WERI-Rb-1 (cell line): Measurements from ENCODE around the gene WNK3.

ENCODE experiments used
- DNase-seq: peaks from one replicate; pipeline ENCODE4 v3.0.0-alpha.2; 2020
- H3K27ac ChIP-seq: fragments of 250-450 bp; sonication (Bioruptor Pico); 2 replicates; pipeline ENCODE4 v1.5.1; 2020; ENCODE audit warnings: mild to moderate bottlenecking, moderate library complexity
- H3K27me3 ChIP-seq: fragments of 250-450 bp; sonication (Bioruptor Pico); 2 replicates; pipeline ENCODE4 v1.5.1; 2021; ENCODE audit warnings: mild to moderate bottlenecking, low read depth, moderate library complexity; ENCODE audit not compliant: insufficient read depth, severe bottlenecking
- H3K36me3 ChIP-seq: fragments of 250-450 bp; sonication (Bioruptor Pico); 2 replicates; pipeline ENCODE4 v1.5.1; 2020; ENCODE audit warnings: mild to moderate bottlenecking, moderate library complexity
- H3K4me3 ChIP-seq: 2 replicates; pipeline ENCODE4 v1.5.1; 2011; ENCODE audit warnings: low read depth, mild to moderate bottlenecking, control low read depth, low read length
- H3K9me3 ChIP-seq: fragments of 250-450 bp; sonication (Bioruptor Pico); 2 replicates; pipeline ENCODE4 v1.5.1; 2021; ENCODE audit warnings: mild to moderate bottlenecking, moderate library complexity; ENCODE audit not compliant: severe bottlenecking
- TF ChIP-seq, protein P1 (sequence below): IDR thresholded peaks from 2 replicates; pipeline ENCODE4 v1.5.1; 2011; ENCODE audit warnings: low read depth, mild to moderate bottlenecking, control low read depth, inconsistent platforms, low read length

Gene WNK3

GRCh38 chrX:54172455-54172854, 185.4 kb downstream of the WNK3 start:
- Histone ChIP-seq H3K36me3 (peaks cover 2% of the 10 kb centered on the region; the same call in 1 of the 2 replicates), H3K27ac (no peak overlapping the region), H3K9me3 (no peaks in the 10 kb centered on the region), H3K27me3 (no peaks in the 10 kb centered on the region), H3K4me3 (no peak overlapping the region)
- DNase-seq: no peak
- TF ChIP-seq, protein P1, sequence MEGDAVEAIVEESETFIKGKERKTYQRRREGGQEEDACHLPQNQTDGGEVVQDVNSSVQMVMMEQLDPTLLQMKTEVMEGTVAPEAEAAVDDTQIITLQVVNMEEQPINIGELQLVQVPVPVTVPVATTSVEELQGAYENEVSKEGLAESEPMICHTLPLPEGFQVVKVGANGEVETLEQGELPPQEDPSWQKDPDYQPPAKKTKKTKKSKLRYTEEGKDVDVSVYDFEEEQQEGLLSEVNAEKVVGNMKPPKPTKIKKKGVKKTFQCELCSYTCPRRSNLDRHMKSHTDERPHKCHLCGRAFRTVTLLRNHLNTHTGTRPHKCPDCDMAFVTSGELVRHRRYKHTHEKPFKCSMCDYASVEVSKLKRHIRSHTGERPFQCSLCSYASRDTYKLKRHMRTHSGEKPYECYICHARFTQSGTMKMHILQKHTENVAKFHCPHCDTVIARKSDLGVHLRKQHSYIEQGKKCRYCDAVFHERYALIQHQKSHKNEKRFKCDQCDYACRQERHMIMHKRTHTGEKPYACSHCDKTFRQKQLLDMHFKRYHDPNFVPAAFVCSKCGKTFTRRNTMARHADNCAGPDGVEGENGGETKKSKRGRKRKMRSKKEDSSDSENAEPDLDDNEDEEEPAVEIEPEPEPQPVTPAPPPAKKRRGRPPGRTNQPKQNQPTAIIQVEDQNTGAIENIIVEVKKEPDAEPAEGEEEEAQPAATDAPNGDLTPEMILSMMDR: no peak

GRCh38 chrX:54171527-54172250, 186.2 kb downstream of the WNK3 start:
- TF ChIP-seq, protein P1: no peak
- H3K9me3 ChIP-seq: no peaks in the 10 kb centered on the region

DNA sequence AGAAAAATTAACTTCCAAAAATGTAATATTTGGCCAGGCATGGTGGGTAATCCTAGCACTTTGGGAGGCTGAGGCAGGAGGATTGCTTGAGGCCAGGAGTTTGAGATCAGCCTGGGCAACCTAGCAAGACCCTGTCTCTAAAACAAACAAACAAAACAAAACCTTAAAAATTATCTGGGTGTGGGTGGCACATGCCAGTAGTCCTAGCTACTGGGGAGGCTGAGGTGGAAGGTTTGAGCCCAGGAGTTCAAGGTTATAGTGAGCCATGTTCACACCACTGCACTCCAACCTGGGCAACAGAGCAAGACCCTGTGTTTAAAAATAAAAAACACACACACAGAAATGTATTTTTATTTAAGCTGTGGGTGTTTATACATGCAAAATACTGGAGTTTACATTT, 186.8 kb downstream of the WNK3 start:
- Histone ChIP-seq H3K9me3 (no peaks in the 10 kb centered on the region), H3K27me3 (no peaks in the 10 kb centered on the region), H3K4me3 (no peak overlapping the region), H3K36me3 (no peaks in the 10 kb centered on the region; the same call in 1 of the 2 replicates), H3K27ac (no peak overlapping the region)
- no peak for DNase-seq
- TF ChIP-seq, protein P1: no peak

More at GRCh38 chrX:54171527-54172250, 186.2 kb downstream of the WNK3 start:
- Histone ChIP-seq H3K4me3 (no peak overlapping the region), H3K27me3 (no peaks in the 10 kb centered on the region), H3K27ac (no peak overlapping the region), H3K36me3 (no peaks in the 10 kb centered on the region; the same call in 1 of the 2 replicates)
- DNase-seq: no peak

- TF ChIP-seq, protein P1: no peak
- no peaks in the 10 kb centered on the region for H3K9me3 ChIP-seq
- no peak for DNase-seq
- no peak overlapping the region for H3K27ac ChIP-seq
- no peak overlapping the region for H3K4me3 ChIP-seq
- H3K27me3 ChIP-seq: no peaks in the 10 kb centered on the region
- no peaks in the 10 kb centered on the region for H3K36me3 ChIP-seq
Measured at GRCh38 chrX:54166915-54167314, 190.9 kb downstream of the WNK3 start.

- Histone ChIP-seq H3K36me3 (peaks cover 2% of the 10 kb centered on the region; the same call in 1 of the 2 replicates), H3K27ac (no peak overlapping the region), H3K27me3 (peaks cover 3% of the 10 kb centered on the region), H3K9me3 (no peaks in the 10 kb centered on the region), H3K4me3 (no peak overlapping the region)
- TF ChIP-seq, protein P1: no peak
- no peak for DNase-seq
Measured at GRCh38 chrX:54157561-54157960, 200.3 kb downstream of the WNK3 start.
